H54 (cell line): ENCODE results near the gene NAA50.
A peak's percentile ranks its signal among the peaks of the same experiment; 100 is the strongest.

Source experiments
- DNase-seq: peaks from one replicate; pipeline ENCODE4 v3.0.0; 2011; ENCODE audit warnings: low spot score, mixed read lengths; ENCODE audit not compliant: insufficient read length
- FAIRE-seq: peaks from 3 replicates; lab custom pipeline; 2011; peaks lifted over from hg19 to GRCh38; lab: Jason Lieb, UNC
- POLR2A ChIP-seq: IDR thresholded peaks from 2 replicates; pipeline ENCODE4 v1.6.1; 2011; ENCODE audit warnings: low read depth, mild to moderate bottlenecking, low read length

NAA50 gene

DNA sequence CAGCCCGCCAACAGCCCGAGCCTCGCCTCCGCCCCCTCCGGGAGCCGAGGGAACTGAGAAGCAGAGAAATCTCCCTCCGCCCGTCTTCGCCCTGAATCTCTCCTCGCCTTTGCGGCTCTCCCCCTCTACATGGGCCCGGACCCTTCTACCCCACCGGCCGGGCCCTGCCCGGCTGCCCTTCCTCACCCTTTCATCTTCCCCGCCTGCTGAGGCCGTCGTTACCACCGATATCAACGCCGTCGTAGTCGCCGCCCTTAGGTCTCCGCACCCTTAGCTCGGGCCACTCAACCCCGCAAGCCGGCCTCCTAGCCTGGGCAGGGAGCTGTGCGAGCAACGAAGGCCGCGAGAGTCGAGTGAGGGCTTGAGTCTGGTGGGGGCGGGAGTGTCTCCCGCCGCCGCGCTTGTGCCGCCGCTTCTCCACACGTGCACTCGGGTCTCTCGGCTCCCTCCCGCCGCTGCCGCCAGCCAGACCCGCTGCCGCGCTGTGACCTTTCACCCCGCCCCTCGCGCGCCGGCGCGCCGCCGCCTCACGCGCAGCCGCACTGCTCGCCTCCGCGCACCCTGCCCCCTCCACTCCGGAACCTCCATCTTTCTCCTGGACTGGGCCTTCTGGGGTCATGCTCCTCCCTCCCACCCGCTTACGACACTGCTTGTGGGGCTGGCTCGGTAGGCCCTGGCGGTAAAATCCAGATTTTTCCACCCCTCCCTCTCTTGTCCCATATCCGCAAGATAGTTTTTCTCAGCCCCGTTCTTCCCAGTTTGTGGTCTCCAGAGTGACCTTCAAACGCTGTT, at the start of gene NAA50:
Gene NAA50 (minus strand): TSS at position 494 of the 792 bp plus-strand sequence. CDS start 300 bp downstream, at position 194.
- DNase-seq (peak; percentile 65), FAIRE-seq (no peak)
- peak; percentile 87 for TF ChIP-seq POLR2A

DNA sequence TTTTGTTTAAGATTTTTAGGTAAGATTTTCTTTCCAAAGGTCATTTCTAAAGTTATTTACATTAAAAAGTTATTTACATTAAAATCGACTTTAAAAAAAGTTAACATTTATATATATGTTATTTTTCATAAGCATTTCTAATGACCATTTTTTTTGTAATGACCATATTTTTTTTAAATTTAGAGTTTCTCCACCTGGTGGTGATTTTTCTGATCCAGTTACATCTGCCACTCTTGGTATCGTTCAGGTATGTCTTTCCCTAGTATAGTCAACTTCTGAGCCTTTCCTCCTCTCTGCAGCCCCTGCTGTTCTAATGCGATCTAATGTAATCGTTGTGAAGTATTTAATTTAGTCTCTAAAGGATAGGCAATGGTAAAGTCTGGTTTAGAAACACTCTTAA, 49.6 kb upstream of the NAA50 start:
- FAIRE-seq (no peak), DNase-seq (no peak)
- no peak for TF ChIP-seq POLR2A

DNA sequence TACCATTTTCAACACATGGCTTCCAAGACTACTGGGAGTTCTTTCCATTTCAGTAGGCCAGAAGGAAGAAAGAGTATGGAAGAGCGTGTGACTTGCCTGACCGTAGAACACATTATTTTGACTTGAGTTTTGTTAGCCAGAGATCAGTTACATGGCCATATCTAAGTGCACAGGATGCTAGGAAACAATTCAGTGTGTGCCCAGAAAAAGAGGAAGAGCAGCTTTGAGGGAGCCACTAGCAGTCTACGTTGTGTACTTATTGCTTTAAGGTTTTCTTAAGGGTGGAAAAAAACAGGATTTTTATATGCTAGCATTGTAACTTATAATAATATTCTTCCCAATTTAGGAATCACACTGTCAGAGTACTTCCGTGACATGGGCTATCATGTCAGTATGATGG, 48.5 kb upstream of the NAA50 start:
- TF ChIP-seq POLR2A = no peak
- FAIRE-seq (no peak), DNase-seq (no peak)

DNA sequence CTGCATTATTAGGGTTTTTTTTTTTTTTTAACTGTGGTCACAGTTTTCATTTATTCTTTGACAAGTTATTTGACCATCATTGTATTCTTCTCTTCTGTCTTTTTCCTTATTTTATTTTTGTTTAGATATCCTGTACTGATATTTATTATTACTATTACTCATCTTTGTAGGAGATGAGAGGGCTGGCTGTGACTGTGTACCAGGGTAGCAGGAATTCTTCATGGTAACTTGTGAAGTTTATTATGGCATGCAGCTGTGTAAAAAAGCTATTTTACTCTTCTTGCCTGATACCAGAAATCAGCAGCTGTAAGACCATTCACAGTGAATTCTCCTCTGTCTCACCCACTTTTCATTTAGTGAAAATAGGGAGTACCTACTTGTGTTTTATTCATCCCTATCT, 45.3 kb upstream of the NAA50 start:
- no peak for DNase-seq
- no peak for TF ChIP-seq POLR2A
- no peak for FAIRE-seq

DNA sequence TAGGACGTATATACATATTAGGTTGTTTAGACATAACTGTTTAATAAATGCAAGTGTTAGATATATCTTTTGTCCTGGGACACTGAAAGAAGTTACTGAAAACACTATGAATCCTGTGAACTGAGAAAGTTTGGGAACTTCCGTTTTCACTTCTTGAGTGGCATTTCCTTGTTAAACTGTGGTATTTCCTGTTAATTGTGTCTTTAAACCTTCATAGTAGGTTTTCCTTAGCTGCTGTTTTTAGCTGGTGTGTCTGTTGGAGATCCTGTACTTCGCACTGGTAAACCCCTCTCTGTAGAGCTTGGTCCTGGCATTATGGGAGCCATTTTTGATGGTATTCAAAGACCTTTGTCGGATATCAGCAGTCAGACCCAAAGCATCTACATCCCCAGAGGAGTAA, 37.9 kb upstream of the NAA50 start:
- TF ChIP-seq POLR2A = no peak
- DNase-seq (no peak), FAIRE-seq (peak; percentile 65)

DNA sequence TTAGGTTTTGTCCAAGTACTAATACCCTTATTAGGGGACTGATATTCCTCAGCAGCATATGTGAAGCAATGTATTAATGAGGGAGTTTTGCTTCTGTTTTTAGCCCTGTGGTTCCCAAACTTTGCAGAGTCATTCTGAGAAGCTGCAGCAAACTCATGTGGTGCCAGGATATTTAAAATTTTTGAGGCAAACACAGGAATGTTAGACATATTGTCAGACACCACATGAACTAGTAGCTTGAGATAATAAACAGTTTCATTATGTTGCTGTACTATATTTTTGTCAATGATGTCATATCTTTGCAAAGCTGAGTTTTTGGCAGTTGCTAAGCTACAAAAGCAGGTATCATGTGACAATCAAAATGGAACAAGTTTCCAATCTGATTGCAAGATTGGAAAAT, 37.4 kb upstream of the NAA50 start:
- FAIRE-seq = peak; percentile 64
- peak; percentile 13 for DNase-seq
- no peak for TF ChIP-seq POLR2A

DNA sequence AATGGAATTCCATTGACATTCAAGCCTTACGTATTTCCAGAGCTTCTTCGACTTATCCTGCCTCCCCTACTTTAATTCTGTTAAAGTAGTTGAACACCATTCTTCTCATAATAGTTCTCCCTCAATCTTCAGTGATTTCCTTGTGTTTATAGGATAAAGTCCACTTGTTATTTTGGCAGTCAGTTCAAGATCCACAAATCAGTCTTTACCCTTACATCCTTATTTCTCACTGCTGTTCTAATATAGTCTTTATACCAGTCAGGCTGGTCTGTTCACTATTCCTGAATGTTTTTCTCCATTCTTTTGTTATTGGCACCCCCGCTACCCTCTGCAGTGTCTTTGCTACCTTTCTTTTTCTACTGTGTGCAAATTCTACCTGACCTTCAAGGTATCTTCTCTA, 30.5 kb upstream of the NAA50 start:
- TF ChIP-seq POLR2A = no peak
- FAIRE-seq = no peak

DNA sequence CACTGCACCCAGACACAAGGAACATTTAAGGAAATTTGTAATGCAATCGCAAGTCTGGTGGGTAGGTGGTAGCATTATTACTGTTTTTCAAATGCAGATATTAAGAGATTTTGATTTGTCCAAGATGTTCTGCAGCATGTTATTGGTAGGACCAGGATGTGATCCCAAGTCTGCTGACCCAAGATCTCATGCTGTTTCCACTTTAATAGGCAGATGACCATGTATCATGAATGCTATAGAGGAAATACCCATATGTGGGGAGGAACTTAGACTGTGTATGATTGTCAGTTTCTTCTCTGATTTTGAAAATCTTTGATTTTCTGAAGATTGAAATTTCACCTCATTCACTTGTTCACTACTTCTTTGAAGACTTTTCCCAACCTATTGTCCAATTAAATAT, 29.5 kb upstream of the NAA50 start:
- TF ChIP-seq POLR2A = no peak
- FAIRE-seq (peak; percentile 41), DNase-seq (no peak)

More for the DNA sequence above, 30.5 kb upstream of the NAA50 start:
- no peak for DNase-seq

DNA sequence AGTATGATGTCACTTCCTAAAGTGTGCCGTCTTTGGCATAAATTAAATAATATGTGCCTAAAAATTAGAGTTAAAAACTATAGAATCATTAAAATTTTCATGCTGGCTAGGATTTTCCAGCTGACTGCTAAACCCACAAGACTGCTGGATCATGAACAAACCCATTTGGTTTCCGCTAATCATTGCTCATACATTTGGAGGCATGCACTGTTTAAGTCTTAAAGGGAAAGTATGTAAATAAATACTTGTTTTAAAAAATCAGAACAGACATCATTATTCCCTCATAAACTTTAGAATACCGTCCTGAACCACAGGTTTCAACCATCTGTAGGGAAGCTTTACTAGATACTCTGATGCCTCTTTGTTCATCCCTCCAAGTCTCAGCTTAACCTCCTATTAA, 27.3 kb upstream of the NAA50 start:
- FAIRE-seq (no peak), DNase-seq (no peak)
- TF ChIP-seq POLR2A = no peak

DNA sequence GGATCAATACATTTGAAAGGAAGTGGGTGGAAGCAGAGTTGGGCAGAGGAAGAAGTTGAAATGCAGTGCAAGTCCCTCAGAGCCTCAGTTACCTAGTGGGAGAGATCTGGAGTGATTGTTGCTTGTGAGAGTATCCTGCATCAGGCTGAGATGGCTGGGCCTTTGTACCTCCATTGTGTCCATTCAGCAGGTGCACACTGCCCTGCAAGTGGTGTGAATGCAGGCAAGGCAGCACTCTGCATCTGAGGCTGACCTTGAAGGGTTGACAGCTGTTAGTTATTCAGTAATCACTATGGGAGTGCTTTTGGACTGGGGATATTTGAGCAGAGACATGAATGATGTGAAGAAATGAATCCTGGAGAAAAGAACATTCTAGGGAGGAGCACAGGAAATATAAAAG, 25.9 kb upstream of the NAA50 start:
- no peak for FAIRE-seq
- no peak for TF ChIP-seq POLR2A
- DNase-seq = no peak

DNA sequence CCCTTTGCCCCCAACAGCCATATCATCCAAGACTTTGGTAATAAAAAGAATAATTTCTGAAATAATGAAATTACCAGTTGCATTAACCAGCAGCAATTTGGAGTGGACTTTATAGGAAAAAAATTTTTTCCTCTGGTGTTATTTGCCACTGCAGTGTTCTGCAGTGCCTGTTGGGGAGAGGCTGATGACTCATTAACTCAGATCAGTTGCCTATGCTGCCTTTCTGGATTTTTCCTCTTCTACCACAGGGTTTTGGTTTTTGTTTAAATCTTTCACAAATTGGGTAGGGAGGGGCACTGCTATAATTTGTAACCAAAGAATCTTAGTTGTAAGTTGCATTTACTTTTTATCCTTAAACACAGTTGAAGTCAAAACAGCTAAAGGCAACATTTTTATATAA, 23.5 kb upstream of the NAA50 start:
- FAIRE-seq (peak; percentile 87), DNase-seq (peak; percentile 34)
- TF ChIP-seq POLR2A = no peak

DNA sequence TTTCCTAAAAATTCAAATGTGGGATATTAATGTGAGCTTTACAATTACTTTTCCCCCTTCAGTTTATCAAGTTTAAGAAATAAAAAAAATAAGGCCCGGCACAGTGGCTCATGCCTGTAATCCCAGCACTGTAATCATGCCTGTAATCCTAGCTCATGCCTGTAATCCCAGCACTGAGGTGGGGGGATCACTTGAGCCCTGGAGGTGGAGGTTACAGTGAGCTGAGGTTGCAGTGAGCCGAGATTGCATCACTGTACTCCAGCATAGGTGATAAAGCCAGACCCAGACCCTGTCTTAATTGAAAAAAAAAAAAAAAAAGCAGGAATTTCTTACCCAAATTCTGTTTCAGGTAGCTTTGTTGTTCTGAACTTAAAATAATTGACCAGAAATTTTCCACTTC, 18.6 kb upstream of the NAA50 start:
- TF ChIP-seq POLR2A = no peak
- DNase-seq (no peak), FAIRE-seq (no peak)

DNA sequence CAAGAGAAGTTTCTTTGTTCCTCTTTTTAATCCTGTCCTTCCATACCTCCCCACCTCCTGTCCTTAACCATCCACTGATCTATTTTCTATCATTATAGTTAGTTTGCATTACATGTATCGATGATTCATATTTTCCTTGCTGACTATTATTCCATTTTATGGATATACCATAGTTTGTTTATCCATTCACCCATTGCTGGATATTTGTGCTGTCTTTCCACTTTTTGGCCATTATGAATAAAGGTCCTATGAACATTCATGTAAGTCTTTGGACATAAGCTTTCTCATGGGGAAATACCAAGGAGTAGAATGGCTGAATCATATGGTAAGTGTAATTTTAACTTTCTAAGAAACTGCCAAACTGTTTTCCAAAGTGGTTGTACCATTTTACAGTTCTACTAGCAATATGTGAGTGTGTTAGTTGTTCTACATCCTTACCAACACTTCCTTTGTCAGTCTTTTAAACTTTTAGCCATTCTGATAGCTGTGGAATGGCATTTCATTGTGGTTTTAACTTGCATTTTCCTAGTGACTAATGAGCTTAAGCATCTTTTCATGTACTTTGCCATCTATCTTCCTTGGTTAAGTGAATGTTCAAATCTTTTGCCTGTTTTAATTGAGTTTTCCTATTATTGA, 12.5 kb upstream of the NAA50 start:
- FAIRE-seq = peak; percentile 89
- no peak for TF ChIP-seq POLR2A
- no peak for DNase-seq

DNA sequence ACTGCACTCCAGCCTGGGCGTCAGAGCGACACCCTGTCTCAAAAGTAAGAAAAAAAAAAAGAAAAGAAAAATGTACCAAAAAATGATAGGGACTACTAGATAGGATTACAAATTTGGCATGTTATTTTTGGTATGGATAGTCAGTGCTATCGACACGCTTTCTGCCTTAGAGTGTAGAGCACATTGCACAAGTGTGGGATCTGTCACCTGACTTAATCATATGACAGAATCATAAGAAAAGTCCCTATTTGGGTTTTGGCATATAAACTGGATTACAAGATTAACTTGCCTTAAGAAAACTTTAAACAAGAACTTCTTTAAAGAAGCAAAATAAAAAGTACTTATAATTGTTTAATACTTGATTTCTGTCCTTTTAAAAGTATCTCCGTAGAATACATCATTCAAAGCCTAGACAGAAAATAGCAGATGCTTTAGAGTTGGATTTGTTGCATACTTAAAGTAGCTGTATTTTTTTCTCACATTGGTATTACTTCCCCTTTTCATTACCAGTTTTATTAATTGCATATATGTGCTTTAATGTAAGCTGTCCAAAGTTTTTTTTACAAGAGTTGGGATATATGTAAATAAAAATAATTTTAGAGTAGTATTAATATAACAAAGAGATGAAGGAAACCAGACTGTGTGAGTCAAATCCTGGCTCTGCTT, 8.6 kb upstream of the NAA50 start:
- no peak for DNase-seq
- no peak for TF ChIP-seq POLR2A
- no peak for FAIRE-seq
